Renal cortical epithelial cell (primary cell): ENCODE data around the gene APOC1. TPM values are rescaled to one million over a fixed set of nuclear protein-coding genes. Genes with fewer than 3 reads are reported as not detected.
"Not testable (repeated sequence)": the region's sequence is repeated elsewhere in the genome, so short reads cannot be mapped to it uniquely, and the experiment has no call there.

ENCODE experiments used
- DNase-seq: peaks from one replicate; pipeline ENCODE4 v3.0.0-alpha.2; 2011; ENCODE audit warnings: low read depth
- total RNA-seq: library from RNA; depleted of rRNA; stranded (reverse); fragments of >200 nt; gene quantifications from 2 replicates; pipeline ENCODE4 v1.2.3, GENCODE V29; 2014

APOC1 gene
- 0.20 and 5.4 TPM in 2 replicates for total RNA-seq

DNA sequence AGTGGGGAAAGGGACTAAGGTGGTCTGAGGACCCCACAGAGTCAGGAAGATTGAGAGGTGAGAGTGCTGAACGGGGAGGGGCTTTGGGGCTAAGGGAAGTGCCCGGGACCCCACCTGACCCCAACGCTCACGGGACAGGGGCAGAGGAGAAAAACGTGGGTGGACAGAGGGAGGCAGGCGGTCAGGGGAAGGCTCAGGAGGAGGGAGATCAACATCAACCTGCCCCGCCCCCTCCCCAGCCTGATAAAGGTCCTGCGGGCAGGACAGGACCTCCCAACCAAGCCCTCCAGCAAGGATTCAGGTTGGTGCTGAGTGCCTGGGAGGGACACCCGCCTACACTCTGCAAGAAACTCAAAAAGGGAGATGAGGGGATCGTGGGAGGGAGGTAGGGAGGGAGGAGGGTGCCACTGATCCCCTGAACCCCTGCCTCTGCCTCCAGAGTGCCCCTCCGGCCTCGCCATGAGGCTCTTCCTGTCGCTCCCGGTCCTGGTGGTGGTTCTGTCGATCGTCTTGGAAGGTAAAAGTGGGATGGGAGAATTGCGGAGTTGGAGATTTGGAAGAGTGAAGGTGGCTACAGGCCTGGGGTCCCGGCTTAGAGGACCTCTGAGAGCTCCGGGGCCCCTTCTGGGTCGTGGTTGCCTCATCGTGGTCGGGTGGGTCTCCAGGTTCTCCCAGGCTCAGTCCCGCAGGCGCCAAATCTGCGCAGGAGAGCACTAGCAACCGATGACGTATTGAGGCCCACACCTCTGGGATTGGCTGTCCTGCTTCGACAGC, at the start of gene APOC1:
Gene APOC1 (plus strand): TSS at position 176 of the 774 bp plus-strand sequence. CDS start 284 bp downstream, at position 460.
- DNase-seq: peak; percentile 70

GRCh38 chr19:44865196-44865767, 49.1 kb upstream of the APOC1 start:
- DNase-seq: no peak

DNA sequence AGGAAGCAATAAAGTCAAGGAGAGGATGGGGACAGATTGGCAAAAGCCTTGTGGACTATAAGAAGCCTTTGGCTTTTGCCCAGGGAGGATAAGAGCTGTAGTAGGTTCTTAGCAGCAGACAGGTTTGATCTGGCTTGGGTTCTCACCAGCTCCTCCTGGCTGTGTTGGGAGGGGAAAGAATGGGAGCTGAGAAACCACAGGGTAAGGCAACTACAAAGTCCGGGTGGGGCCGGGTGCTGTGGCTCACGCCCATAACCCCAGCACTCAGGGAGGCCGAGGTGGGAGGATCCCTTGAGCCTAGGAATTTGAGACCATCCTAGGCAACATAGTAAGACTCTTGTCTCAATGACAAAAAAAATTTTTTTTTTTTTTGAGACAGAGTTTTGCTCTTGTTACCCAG, 47.7 kb upstream of the APOC1 start:
- no peak for DNase-seq

- DNase-seq: no peak
Observed at GRCh38 chr19:44867578-44867977, 46.8 kb upstream of the APOC1 start.

DNA sequence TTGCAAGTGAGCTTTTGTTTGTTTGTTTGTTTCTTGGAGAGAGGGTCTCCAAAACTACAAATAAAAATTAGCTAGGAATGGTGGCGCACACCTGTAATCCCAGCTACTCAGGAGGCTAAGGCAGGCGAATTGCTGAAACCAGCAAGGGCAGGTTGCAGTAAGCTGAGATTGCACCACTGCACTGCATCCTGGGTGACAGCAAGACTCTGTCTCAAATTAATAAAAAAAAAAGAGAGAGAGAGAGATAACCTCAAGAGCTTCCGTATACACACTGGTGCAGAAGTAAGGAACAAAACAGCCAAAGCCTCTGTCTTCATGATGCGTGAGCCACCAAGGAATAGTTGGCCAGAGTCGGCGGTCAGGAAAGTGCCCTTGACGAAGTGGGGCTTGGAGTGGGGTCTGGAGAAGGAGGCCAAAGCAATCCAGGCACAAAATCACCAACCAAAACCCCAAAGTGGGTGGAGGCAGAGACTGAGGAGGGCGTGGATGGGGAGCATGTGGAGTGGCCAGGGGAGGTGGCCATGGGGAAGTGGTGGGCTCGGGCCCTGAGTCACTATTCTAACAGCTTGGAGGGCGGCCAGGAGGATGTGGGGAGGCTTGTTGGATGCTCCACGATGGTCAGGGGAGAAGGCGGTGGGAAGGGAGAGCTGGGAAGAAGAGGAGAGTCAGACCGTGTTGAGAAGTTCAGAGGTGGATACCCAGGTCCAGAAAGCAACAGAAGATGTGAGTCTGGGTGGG, 44.5 kb upstream of the APOC1 start:
- DNase-seq: no peak

- DNase-seq: no peak
Observed at GRCh38 chr19:44871809-44872208, 42.6 kb upstream of the APOC1 start.

GRCh38 chr19:44872661-44873060, 41.7 kb upstream of the APOC1 start:
- no peak for DNase-seq

GRCh38 chr19:44874317-44874716, 40.1 kb upstream of the APOC1 start:
- DNase-seq: no peak

DNA sequence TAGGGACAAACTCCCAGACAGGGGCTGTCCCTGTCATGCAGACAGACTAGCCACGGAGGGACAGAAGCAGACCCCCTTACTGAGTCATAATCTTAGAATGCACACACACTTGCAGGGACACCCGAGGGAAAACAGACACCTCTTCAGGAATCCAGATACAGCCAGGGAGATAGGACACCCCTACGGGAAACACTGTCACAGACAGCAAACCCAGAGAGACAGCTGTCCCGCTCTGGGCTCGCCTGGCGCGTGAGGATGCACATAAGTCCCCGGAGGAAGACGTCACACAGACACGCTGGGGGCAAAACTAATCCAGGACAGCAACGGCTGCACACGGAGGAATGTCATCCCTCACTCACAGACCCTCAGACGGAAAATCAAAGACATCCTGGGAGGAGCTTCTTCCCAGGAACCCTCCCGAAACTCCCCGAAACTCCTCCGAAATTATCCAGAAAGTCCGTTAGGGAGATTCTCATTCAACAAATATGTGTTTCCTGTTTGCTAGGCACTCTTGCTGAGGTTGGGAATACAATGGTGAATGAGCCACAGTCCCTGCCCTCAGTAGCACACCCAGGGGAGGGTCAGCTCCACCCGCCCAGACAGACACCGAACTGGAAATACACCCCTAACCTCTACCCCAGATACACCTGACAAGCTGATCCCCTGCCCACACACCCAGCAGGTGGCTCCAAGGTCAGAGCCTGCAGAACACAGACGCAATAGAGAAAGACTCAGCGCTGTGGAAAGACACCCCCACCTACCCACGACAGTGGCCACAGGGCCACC, 38.5 kb upstream of the APOC1 start:
- DNase-seq: no peak

GRCh38 chr19:44876930-44877535, 37.4 kb upstream of the APOC1 start:
- DNase-seq: no peak

- DNase-seq: no peak
Observed at GRCh38 chr19:44878120-44878865, 36.1 kb upstream of the APOC1 start.

GRCh38 chr19:44879309-44880065, 34.9 kb upstream of the APOC1 start:
- DNase-seq: no peak

DNA sequence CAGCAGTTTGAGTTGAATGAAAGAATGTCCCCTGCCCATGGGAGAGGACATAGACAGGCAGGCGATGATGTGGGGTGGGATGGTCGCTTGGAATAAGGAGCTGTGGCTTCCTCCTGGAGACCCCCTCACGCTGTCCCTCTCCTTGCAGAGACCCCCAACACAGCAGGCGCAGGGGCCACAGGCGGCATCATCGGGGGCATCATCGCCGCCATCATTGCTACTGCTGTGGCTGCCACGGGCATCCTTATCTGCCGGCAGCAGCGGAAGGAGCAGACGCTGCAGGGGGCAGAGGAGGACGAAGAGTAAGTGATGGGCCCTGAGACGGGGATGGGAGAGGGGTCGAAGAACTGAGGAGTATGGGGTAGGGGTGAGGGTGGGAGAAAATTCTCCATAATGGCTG, 32.3 kb upstream of the APOC1 start:
- no peak for DNase-seq

GRCh38 chr19:44882619-44883397, 31.6 kb upstream of the APOC1 start:
- DNase-seq: not testable (repeated sequence)

DNA sequence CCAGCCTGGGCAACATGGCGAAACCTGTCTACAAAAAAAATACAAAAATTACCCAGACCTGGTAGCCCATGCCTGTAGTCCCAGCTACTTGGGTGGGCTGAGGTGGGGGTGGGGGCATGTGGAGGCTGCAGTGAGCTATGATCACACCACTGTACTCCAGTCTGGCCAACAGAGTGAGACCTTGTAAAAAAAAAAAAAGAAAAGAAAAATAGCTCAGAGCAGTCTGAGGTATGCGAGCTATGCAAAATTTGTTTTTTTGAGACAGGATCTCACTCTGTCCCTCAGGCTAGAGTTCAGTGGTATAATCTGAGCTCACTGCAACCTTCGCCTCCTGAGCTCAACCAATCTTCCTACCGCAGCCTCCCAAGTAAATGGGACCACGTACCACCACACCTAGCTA, 30.5 kb upstream of the APOC1 start:
- DNase-seq: peak; percentile 9

GRCh38 chr19:44884566-44884965, 29.8 kb upstream of the APOC1 start:
- no peak for DNase-seq

DNA sequence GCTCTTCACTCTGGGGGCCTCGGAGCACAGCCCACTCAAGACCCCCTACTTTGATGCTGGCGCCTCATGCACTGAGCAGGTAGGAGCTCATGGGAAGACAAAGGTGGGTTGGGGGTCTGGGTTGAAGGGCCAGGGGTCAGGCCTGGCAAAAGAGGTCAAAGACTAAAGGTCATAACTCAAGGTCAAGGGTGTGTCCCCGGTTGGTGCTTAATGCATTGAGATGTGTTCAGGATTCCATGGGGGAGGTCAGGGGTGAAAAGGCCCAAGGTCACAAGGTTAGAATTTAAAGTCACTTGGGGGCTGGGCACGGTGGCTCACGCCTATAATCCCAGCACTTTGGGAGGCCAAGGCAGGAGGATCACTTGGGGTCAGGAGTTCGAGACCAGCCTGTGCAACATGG, 28.3 kb upstream of the APOC1 start:
- DNase-seq: no peak

- DNase-seq: no peak
Observed at GRCh38 chr19:44887648-44888047, 26.8 kb upstream of the APOC1 start.

DNA sequence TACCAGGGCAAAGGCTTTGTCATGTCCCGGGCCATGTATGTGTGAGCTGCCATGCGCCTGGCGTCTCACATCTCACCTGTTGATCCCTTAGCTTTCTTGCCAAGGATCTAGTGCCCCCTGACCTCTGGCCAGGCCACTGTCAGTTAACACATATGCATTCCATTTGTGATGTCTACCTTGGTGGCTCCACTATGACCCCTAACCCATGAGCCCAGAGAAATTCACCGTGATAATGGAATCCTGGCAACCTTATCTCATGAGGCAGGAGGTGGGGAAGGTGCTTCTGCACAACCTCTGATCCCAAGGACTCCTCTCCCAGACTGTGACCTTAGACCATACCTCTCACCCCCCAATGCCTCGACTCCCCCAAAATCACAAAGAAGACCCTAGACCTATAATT, 26.1 kb upstream of the APOC1 start:
- DNase-seq: not testable (repeated sequence)
